ENCODE results near the gene CRACDL. TPM values are rescaled to one million over a fixed set of nuclear protein-coding genes. Genes with fewer than 3 reads are reported as not detected.

The CRACDL gene
- polyA plus RNA-seq, 1 donor (not counting 4 experiments of a cell fraction or from before 2014, with no cell fraction given), result 1.6 TPM

DNA sequence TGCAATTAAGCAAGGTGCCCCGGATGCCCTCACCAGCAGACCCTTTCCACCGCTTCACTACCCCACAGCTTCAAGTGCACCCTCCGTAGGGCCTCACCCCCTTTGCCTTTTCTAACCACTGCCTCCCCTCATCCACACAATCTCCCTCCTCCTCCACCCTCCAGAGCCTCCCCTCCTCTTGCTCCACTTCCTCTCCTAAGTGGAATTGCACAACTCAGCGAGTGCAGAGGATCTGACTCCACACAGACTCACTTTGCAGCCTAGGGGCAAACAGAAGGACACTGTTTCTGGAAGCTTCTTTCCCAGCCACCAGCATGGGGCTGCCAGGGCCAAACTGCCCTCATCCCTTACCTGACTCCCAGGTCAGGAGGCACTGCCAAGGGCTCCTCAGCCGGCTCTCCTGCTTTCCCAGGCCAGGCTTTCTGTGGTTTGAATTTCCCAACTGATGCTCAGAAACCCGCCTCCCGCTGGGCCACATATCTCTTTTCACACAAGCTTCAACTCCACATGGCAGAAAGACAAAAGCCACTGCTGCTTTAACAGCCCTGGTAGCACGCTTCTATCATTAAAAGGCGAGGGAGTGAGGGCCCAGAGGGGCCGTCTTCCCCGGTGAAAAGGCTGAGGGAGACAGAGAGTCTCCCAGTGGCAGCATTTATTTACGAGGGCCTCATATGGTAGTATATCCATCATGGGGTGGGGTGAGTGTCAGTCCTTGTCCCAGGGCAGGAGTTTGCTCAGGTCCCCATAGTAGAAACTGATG is 130.4 kb downstream of the CRACDL start:
- Histone ChIP-seq H3K4me2 (ENCODE audit: control insufficient read depth, extremely low read depth, insufficient read depth, low read depth, low read length) (peak overlapping the region; percentile 36), H3K9me1 (ENCODE audit: control insufficient read depth, extremely low read depth, insufficient read depth, low read length) (no peaks in the 10 kb centered on the region)
- no peak for DNase-seq (ENCODE audit: low read depth, low spot score)

DNA sequence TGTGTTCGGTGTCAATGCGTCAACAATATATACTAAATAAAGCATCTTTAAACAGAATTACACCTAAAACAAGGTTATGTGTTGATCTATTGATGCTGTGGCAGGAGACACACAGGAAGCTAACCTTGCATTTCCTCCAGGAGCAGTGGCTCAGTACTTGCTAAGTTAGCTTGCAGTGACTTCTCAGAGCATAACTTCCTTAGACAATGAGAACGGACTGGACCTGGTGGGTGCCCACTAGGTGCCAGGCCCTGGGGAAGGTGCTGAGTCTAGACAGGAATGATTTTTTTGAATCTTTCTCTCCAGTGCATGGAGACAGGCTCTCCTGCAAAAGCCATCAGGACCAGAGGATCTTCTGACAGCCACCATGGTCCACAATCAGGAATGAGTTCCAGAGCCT is 131.3 kb downstream of the CRACDL start:
- FAIRE-seq (no peak), DNase-seq (ENCODE audit: low read depth, low spot score) (no peak)
- Histone ChIP-seq H3K9me1 (ENCODE audit: control insufficient read depth, extremely low read depth, insufficient read depth, low read length) (no peaks in the 10 kb centered on the region), H3K4me2 (ENCODE audit: control insufficient read depth, extremely low read depth, insufficient read depth, low read depth, low read length) (no peak overlapping the region), H4K20me1 (ENCODE audit: control insufficient read depth, extremely low read depth, insufficient read depth, low read length) (no peaks in the 10 kb centered on the region), H3K27me3 (ENCODE audit: control insufficient read depth, extremely low read depth, insufficient read depth, low read length) (no peaks in the 10 kb centered on the region), H2AFZ (ENCODE audit: control insufficient read depth, low read length) (no peak overlapping the region), H3K36me3 (ENCODE audit: control insufficient read depth in 2 of 2, extremely low read depth in 1 of 2, insufficient read depth in 2 of 2, low read length in 2 of 2) (no peaks in the 10 kb centered on the region), H3K9ac (ENCODE audit: control insufficient read depth, extremely low read depth, insufficient read depth, low read length) (no peak overlapping the region), H3K4me3 (ENCODE audit: control insufficient read depth in 2 of 3, extremely low read depth in 1 of 3, insufficient read depth in 2 of 3, low read depth in 1 of 3, low read length in 3 of 3) (no peak overlapping the region), H3K4me1 (ENCODE audit: control insufficient read depth, extremely low read depth, insufficient read depth, low read length) (peaks cover 16% of the 10 kb centered on the region), H3K9me3 (ENCODE audit: control insufficient read depth, low read depth, low read length) (no peaks in the 10 kb centered on the region), H3K27ac (ENCODE audit: control insufficient read depth, insufficient read depth, low read length) (no peak overlapping the region), H3K79me2 (ENCODE audit: control insufficient read depth, insufficient read depth, low read length) (no peaks in the 10 kb centered on the region)
- TF ChIP-seq, protein P1, sequence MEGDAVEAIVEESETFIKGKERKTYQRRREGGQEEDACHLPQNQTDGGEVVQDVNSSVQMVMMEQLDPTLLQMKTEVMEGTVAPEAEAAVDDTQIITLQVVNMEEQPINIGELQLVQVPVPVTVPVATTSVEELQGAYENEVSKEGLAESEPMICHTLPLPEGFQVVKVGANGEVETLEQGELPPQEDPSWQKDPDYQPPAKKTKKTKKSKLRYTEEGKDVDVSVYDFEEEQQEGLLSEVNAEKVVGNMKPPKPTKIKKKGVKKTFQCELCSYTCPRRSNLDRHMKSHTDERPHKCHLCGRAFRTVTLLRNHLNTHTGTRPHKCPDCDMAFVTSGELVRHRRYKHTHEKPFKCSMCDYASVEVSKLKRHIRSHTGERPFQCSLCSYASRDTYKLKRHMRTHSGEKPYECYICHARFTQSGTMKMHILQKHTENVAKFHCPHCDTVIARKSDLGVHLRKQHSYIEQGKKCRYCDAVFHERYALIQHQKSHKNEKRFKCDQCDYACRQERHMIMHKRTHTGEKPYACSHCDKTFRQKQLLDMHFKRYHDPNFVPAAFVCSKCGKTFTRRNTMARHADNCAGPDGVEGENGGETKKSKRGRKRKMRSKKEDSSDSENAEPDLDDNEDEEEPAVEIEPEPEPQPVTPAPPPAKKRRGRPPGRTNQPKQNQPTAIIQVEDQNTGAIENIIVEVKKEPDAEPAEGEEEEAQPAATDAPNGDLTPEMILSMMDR (optimal IDR thresholded peaks at IDR 0.05 in 1 of 3, IDR thresholded peaks at IDR 0.05 in 1 of 3, conservative IDR thresholded peaks at IDR 0.05 in 1 of 3; ENCODE audit: extremely low read depth in 1 of 3, insufficient read depth in 2 of 3, low read length in 3 of 3), result no peak
- no peak for TF ChIP-seq EZH2 (IDR thresholded peaks at IDR 0.05; ENCODE audit: low read length)
- dilution Hi-C loops (cut with MboI; ENCODE audit: extremely low pct_ligation_motif_present, low sequenced_read_pairs), result no loop called here

More for the DNA sequence above, 130.4 kb downstream of the CRACDL start:
- Histone ChIP-seq H4K20me1 (ENCODE audit: control insufficient read depth, extremely low read depth, insufficient read depth, low read length) (no peaks in the 10 kb centered on the region), H3K27ac (ENCODE audit: control insufficient read depth, insufficient read depth, low read length) (peak overlapping the region; percentile 13), H3K4me1 (ENCODE audit: control insufficient read depth, extremely low read depth, insufficient read depth, low read length) (peaks cover 16% of the 10 kb centered on the region), H3K9me3 (ENCODE audit: control insufficient read depth, low read depth, low read length) (no peaks in the 10 kb centered on the region), H3K79me2 (ENCODE audit: control insufficient read depth, insufficient read depth, low read length) (no peaks in the 10 kb centered on the region), H3K27me3 (ENCODE audit: control insufficient read depth, extremely low read depth, insufficient read depth, low read length) (no peaks in the 10 kb centered on the region), H3K9ac (ENCODE audit: control insufficient read depth, extremely low read depth, insufficient read depth, low read length) (no peak overlapping the region), H3K36me3 (ENCODE audit: control insufficient read depth in 2 of 2, extremely low read depth in 1 of 2, insufficient read depth in 2 of 2, low read length in 2 of 2) (no peaks in the 10 kb centered on the region), H2AFZ (ENCODE audit: control insufficient read depth, low read length) (no peak overlapping the region), H3K4me3 (ENCODE audit: control insufficient read depth in 2 of 3, extremely low read depth in 1 of 3, insufficient read depth in 2 of 3, low read depth in 1 of 3, low read length in 3 of 3) (no peak overlapping the region)
- TF ChIP-seq, protein P1 (optimal IDR thresholded peaks at IDR 0.05 in 1 of 3, IDR thresholded peaks at IDR 0.05 in 1 of 3, conservative IDR thresholded peaks at IDR 0.05 in 1 of 3; ENCODE audit: extremely low read depth in 1 of 3, insufficient read depth in 2 of 3, low read length in 3 of 3), result no peak
- no peak for TF ChIP-seq EZH2 (IDR thresholded peaks at IDR 0.05; ENCODE audit: low read length)
- peak; percentile 73 for FAIRE-seq
- dilution Hi-C loops (cut with MboI; ENCODE audit: extremely low pct_ligation_motif_present, low sequenced_read_pairs), result no loop called here

Measured in keratinocyte (primary cell).